Thyroid gland (tissue), 4 donors: ENCODE data around the gene RHBDL1.

Experiments
- POLR2A ChIP-seq, 2 donors: fragments of 450-650 bp; IDR thresholded peaks; one replicate each; pipeline ENCODE4 v1.6.1; 2017; ENCODE audit warnings: antibody characterized with exemption in 2 of 2, mild to moderate bottlenecking in 2 of 2, moderate library complexity in 1 of 2
- TF ChIP-seq, protein P1 (sequence below), 6 experiments: fragments of 200-600 bp in 3 of 6; fragments of 450-650 bp in 3 of 6; sonication (generic) in 3 of 6; IDR thresholded peaks; one replicate each; pipeline ENCODE4 v1.5.1; 2016 to 2019; ENCODE audit warnings: antibody characterized with exemption in 6 of 6, mild to moderate bottlenecking in 2 of 6, inconsistent platforms in 1 of 6, moderate library complexity in 1 of 6

DNA sequence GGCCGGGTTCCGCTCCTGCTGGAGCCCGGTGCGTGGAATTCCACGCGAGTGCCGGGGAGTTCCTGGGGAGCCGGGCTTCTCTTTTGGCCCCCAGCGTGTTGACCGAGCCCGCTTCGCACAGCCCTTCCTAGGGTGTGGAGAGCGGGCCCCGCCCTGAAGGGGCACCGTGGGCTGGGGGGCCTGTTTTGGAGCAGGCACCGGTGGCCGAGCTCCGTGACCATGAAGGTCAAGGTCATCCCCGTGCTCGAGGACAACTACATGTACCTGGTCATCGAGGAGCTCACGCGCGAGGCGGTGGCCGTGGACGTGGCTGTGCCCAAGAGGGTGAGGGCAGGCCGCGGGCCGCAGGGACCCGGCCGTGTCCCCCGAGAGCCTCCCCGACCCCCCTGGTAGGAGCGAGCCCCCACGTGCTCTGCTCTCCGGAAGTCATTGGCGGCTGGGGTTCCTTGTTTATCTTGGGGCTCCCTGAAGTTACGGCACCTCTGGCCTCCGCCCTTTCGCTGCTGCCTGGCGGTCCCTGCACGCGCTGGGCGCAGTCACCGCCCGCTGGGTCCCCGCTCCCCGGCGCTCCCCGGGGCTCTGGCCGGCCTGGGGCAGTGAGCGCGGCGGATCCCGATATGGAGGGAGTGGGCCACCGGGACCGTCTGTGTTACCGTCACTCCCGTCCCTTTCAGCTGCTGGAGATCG, 52.0 kb downstream of the RHBDL1 start:
- TF ChIP-seq, protein P1, sequence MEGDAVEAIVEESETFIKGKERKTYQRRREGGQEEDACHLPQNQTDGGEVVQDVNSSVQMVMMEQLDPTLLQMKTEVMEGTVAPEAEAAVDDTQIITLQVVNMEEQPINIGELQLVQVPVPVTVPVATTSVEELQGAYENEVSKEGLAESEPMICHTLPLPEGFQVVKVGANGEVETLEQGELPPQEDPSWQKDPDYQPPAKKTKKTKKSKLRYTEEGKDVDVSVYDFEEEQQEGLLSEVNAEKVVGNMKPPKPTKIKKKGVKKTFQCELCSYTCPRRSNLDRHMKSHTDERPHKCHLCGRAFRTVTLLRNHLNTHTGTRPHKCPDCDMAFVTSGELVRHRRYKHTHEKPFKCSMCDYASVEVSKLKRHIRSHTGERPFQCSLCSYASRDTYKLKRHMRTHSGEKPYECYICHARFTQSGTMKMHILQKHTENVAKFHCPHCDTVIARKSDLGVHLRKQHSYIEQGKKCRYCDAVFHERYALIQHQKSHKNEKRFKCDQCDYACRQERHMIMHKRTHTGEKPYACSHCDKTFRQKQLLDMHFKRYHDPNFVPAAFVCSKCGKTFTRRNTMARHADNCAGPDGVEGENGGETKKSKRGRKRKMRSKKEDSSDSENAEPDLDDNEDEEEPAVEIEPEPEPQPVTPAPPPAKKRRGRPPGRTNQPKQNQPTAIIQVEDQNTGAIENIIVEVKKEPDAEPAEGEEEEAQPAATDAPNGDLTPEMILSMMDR (IDR thresholded peaks at IDR 0.05), result no peak
- TF ChIP-seq POLR2A (IDR thresholded peaks at IDR 0.05), result no peak
